HG02852 (cell line): ENCODE data around the gene LRRC25.
"Not testable (repeated sequence)": the region's sequence is repeated elsewhere in the genome, so short reads cannot be mapped to it uniquely, and the experiment has no call there.

Experiments
- ATAC-seq: cut with Tn5 transposase; IDR thresholded peaks from one replicate; pipeline ENCODE4 v1.9.1; 2021; ENCODE audit warnings: mild to moderate bottlenecking, moderate library complexity; ENCODE audit not compliant: unreplicated experiment

The LRRC25 gene

GRCh38 chr19:18349524-18350128 lies 47.8 kb downstream of the LRRC25 start:
- ATAC-seq: no peak

- ATAC-seq: not testable (repeated sequence)
Measured at GRCh38 chr19:18348818-18349339, 48.5 kb downstream of the LRRC25 start.

GRCh38 chr19:18348171-18348570 lies 49.3 kb downstream of the LRRC25 start:
- ATAC-seq: no peak

- ATAC-seq: no peak
Measured at GRCh38 chr19:18346091-18346490, 51.3 kb downstream of the LRRC25 start.

- ATAC-seq: no peak
Measured at GRCh38 chr19:18345296-18345695, 52.1 kb downstream of the LRRC25 start.

- no peak for ATAC-seq
Measured at GRCh38 chr19:18344582-18344950, 52.9 kb downstream of the LRRC25 start.

- no peak for ATAC-seq
Measured at GRCh38 chr19:18342090-18342632, 55.3 kb downstream of the LRRC25 start.
